GM23338 (cell line): Measurements from ENCODE around the gene FOXJ2. TPM values are rescaled to one million over a fixed set of nuclear protein-coding genes. Genes with fewer than 3 reads are reported as not detected.

Experiments used
- ATAC-seq: fragments of 200-7000 bp; cut with Tn5 transposase; 3 replicates; pipeline ENCODE4 v1.9.1; 2020
- DNase-seq: peaks from one replicate; pipeline ENCODE4 v3.0.0-alpha.2; 2015; ENCODE audit warnings: low spot score
- H2AFZ ChIP-seq: fragments of 200-600 bp; sonication (generic); 2 replicates; pipeline ENCODE4 v1.8.0; 2016; ENCODE audit warnings: antibody characterized with exemption, mild to moderate bottlenecking, moderate library complexity
- H3F3A ChIP-seq: fragments of 200-600 bp; sonication (generic); replicated peaks from 2 replicates; pipeline ENCODE4 v1.8.0; 2017; ENCODE audit warnings: antibody characterized with exemption, mixed run types, low read depth
- H3K27ac ChIP-seq: fragments of 200-600 bp; sonication (generic); 2 replicates; pipeline ENCODE4 v1.6.1; 2016; ENCODE audit warnings: low read depth
- H3K27me3 ChIP-seq: fragments of 200-600 bp; sonication (generic); 2 replicates; pipeline ENCODE4 v1.8.0; 2016; ENCODE audit warnings: mild to moderate bottlenecking, mixed run types, moderate library complexity; ENCODE audit not compliant: insufficient read depth
- H3K36me3 ChIP-seq: fragments of 200-600 bp; sonication (generic); 2 replicates; pipeline ENCODE4 v1.8.0; 2016; ENCODE audit warnings: mild to moderate bottlenecking; ENCODE audit not compliant: insufficient read depth
- H3K4me1 ChIP-seq: fragments of 200-600 bp; sonication (generic); 2 replicates; pipeline ENCODE4 v1.8.0; 2016; ENCODE audit warnings: mild to moderate bottlenecking, moderate library complexity; ENCODE audit not compliant: insufficient read depth
- H3K4me2 ChIP-seq: fragments of 200-600 bp; sonication (generic); 2 replicates; pipeline ENCODE4 v1.7.1; 2017; ENCODE audit warnings: mixed run types
- H3K4me3 ChIP-seq: fragments of 200-600 bp; sonication (generic); 2 replicates; pipeline ENCODE4 v1.6.1; 2016; ENCODE audit warnings: mixed run types
- H3K79me2 ChIP-seq: fragments of 200-600 bp; sonication (generic); replicated peaks from 2 replicates; pipeline ENCODE4 v1.8.0; 2017; ENCODE audit warnings: mild to moderate bottlenecking; ENCODE audit not compliant: insufficient read depth
- H3K9me2 ChIP-seq: fragments of 200-600 bp; sonication (generic); 2 replicates; pipeline ENCODE4 v1.8.0; 2017; ENCODE audit not compliant: insufficient read depth
- H4K20me1 ChIP-seq: fragments of 200-600 bp; sonication (generic); replicated peaks from 2 replicates; pipeline ENCODE4 v1.8.0; 2017; ENCODE audit warnings: mild to moderate bottlenecking; ENCODE audit not compliant: insufficient read depth
- H3K27ac Mint-ChIP-seq: 2 replicates; pipeline ENCODE4 v1.8.0; 2020; ENCODE audit warnings: inconsistent platforms, mild to moderate bottlenecking, moderate library complexity, mixed read lengths
- H3K27me3 Mint-ChIP-seq: 3 replicates; pipeline ENCODE4 v1.8.0; 2022; ENCODE audit warnings: low read depth, mild to moderate bottlenecking, moderate library complexity, mixed read lengths, inconsistent platforms; ENCODE audit not compliant: insufficient read depth, poor library complexity
- H3K36me3 Mint-ChIP-seq: 3 replicates; pipeline ENCODE4 v1.8.0; 2021; ENCODE audit warnings: low read depth, mild to moderate bottlenecking, inconsistent platforms, moderate library complexity, mixed read lengths
- H3K4me1 Mint-ChIP-seq: 3 replicates; pipeline ENCODE4 v1.8.0; 2020; ENCODE audit warnings: mild to moderate bottlenecking, inconsistent platforms, mixed read lengths
- H3K4me3 Mint-ChIP-seq: 3 replicates; pipeline ENCODE4 v1.8.0; 2021; ENCODE audit warnings: moderate library complexity, mild to moderate bottlenecking, inconsistent platforms, mixed read lengths
- H3K9me3 Mint-ChIP-seq: 3 replicates; pipeline ENCODE4 v1.8.0; 2020; ENCODE audit warnings: moderate library complexity, mild to moderate bottlenecking, inconsistent platforms, mixed read lengths
- CREB1 ChIP-seq: fragments of 250-450 bp; sonication (Bioruptor Pico); IDR thresholded peaks from 2 replicates; pipeline ENCODE4 v1.5.0; 2020; ENCODE audit warnings: low read depth, mild to moderate bottlenecking, moderate library complexity
- CTCF ChIP-seq, 2 experiments: fragments of 200-600 bp in 1 of 2; sonication (generic) in 1 of 2; conservative IDR thresholded peaks; 2 replicates each; pipeline versions ENCODE4 v1.5.1 to v1.6.1; 2016 to 2017; ENCODE audit warnings: antibody characterized with exemption in 2 of 2, low read depth in 2 of 2, mild to moderate bottlenecking in 2 of 2, moderate library complexity in 1 of 2
- EZH2 ChIP-seq: fragments of 200-600 bp; sonication (generic); IDR thresholded peaks from one replicate; pipeline ENCODE4 v1.8.0; 2017; ENCODE audit warnings: antibody characterized with exemption, mild to moderate bottlenecking, low read depth; ENCODE audit not compliant: unreplicated experiment
- EZH2phosphoT487 ChIP-seq: fragments of 200-600 bp; sonication (generic); IDR thresholded peaks from one replicate; pipeline ENCODE4 v1.8.1; 2018; ENCODE audit warnings: antibody characterized with exemption; ENCODE audit not compliant: unreplicated experiment
- JUNB ChIP-seq: IDR thresholded peaks from one replicate; pipeline ENCODE4 v1.6.1; 2016; ENCODE audit warnings: antibody characterized with exemption; ENCODE audit not compliant: unreplicated experiment
- NANOG ChIP-seq: IDR thresholded peaks from 2 replicates; pipeline ENCODE4 v1.6.1; 2016; ENCODE audit warnings: antibody characterized with exemption, borderline replicate concordance
- POLR2AphosphoS5 ChIP-seq: IDR thresholded peaks from 2 replicates; pipeline ENCODE4 v1.6.1; 2016; ENCODE audit warnings: antibody characterized with exemption, low read depth
- REST ChIP-seq: IDR thresholded peaks from one replicate; pipeline ENCODE4 v1.6.1; 2018; ENCODE audit warnings: antibody characterized with exemption; ENCODE audit not compliant: unreplicated experiment
- STAT1 ChIP-seq: IDR thresholded peaks from one replicate; pipeline ENCODE4 v1.6.1; 2016; ENCODE audit warnings: antibody characterized with exemption; ENCODE audit not compliant: unreplicated experiment
- ZNF114 ChIP-seq: fragments of 250-450 bp; sonication (Bioruptor Pico); IDR thresholded peaks from 2 replicates; pipeline ENCODE4 v1.5.0; 2020; ENCODE audit warnings: mild to moderate bottlenecking, moderate library complexity
- ZNF331 ChIP-seq: fragments of 250-450 bp; sonication (Bioruptor Pico); IDR thresholded peaks from 2 replicates; pipeline ENCODE4 v1.5.0; 2020; ENCODE audit warnings: low read depth, mild to moderate bottlenecking, moderate library complexity
- polyA plus RNA-seq: library from polyadenylated mRNA; unstranded; fragments of >200 nt; fragmentation: Nextera tagmentation; extraction: Ambion mirVana; gene quantifications from 2 replicates; pipeline ENCODE4 v1.2.1, GENCODE V29; 2016
- total RNA-seq: library from RNA; depleted of rRNA; stranded (reverse); fragments of >200 nt; shearing (Covaris generic); gene quantifications from 2 replicates; pipeline ENCODE4 v1.2.3, GENCODE V29; 2014
- TF ChIP-seq, protein P1 (sequence below): IDR thresholded peaks from 2 replicates; pipeline ENCODE4 v1.6.1; 2016; ENCODE audit warnings: antibody characterized with exemption

FOXJ2 gene
- total and polyA plus RNA-seq, 2 experiments from 2014 or later: 4.9 to 10.4 TPM

GRCh38 chr12:8011331-8011730 lies 21.2 kb upstream of the FOXJ2 start:
- H3K27ac ChIP-seq: no peak overlapping the region
- H3K9me2 ChIP-seq: no peaks in the 10 kb centered on the region
- H2AFZ ChIP-seq: no peak overlapping the region
- Mint-ChIP-seq H3K36me3 (peaks cover 9% of the 10 kb centered on the region; the same call in 2 of the 3 replicates), H3K27ac (0 out of 2 replicates have a peak overlapping the region, but pooled peaks have one; percentile 9), H3K9me3 (no peaks in the 10 kb centered on the region), H3K4me3 (no peak overlapping the region), H3K27me3 (no peaks in the 10 kb centered on the region), H3K4me1 (no peaks in the 10 kb centered on the region)
- H3K4me3 ChIP-seq: no peak overlapping the region
- H3F3A ChIP-seq: 0 out of 2 replicates have a peak, but pooled peaks cover 3% of the 10 kb centered on the region
- ATAC-seq (no peak), DNase-seq (no peak)
- TF ChIP-seq NANOG (no peak), JUNB (no peak), EZH2phosphoT487 (no peak), REST (no peak), STAT1 (no peak), CTCF (conservative IDR thresholded peaks at IDR 0.05; ENCODE audit: low read depth in 2 of 2) (no peak), ZNF114 (no peak), ZNF331 (no peak), POLR2AphosphoS5 (no peak)
- H3K4me1 ChIP-seq: no peaks in the 10 kb centered on the region
- no peaks in the 10 kb centered on the region for H3K79me2 ChIP-seq
- H3K36me3 ChIP-seq: peaks cover 3% of the 10 kb centered on the region; the same call in 1 of the 2 replicates
- H3K4me2 ChIP-seq: no peak overlapping the region
- no peaks in the 10 kb centered on the region for H3K27me3 ChIP-seq
- H4K20me1 ChIP-seq: no peaks in the 10 kb centered on the region

DNA sequence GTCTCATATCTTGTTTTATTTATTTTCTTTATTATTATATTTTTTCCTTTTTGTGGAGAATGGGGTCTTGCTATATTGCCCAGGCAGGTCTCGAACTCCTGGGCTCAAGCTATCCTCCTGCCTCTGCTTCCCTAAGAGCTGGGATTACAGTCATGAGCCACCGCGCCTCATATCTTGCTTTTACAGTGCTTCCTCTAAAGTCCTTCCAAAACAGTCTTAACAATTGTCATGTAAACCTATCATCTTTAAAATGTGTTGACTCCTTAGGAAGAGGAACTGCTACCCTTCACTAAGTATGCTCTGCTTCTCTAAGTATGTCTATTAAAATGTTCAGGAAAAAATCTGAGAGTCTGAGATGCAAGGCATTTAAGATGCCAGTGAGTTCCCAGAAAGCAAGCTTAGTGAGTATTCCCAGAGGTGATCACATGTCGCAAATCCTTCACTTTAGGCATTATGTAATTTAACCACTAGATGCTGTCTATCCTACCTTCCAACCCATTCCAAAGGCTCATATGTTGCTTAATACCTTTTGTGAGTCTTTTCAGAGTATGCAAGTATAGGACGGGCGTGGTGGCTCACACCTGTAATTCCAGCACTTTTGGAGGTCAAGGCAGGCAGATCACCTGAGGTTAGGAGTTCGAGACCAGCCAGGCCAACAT lies 19.7 kb upstream of the FOXJ2 start:
- ATAC-seq: no peak

More for the DNA sequence above, 19.7 kb upstream of the FOXJ2 start:
- H3K9me3 Mint-ChIP-seq: no peaks in the 10 kb centered on the region
- peaks cover 4% of the 10 kb centered on the region; the same call in 1 of the 3 replicates for H3K4me1 Mint-ChIP-seq
- peaks cover 2% of the 10 kb centered on the region for H3K27me3 Mint-ChIP-seq
- H3K4me1 ChIP-seq: no peaks in the 10 kb centered on the region
- no peak overlapping the region for H3K4me3 ChIP-seq
- no peaks in the 10 kb centered on the region for H3K27me3 ChIP-seq
- no peak overlapping the region for H3K4me2 ChIP-seq
- H3K36me3 Mint-ChIP-seq: peaks cover 9% of the 10 kb centered on the region; the same call in 2 of the 3 replicates
- DNase-seq: no peak
- peaks cover 6% of the 10 kb centered on the region for H3K79me2 ChIP-seq
- H3K27ac ChIP-seq: no peak overlapping the region
- H3K36me3 ChIP-seq: peaks cover 3% of the 10 kb centered on the region
- no peaks in the 10 kb centered on the region for H3K9me2 ChIP-seq
- no peaks in the 10 kb centered on the region for H4K20me1 ChIP-seq
- H3F3A ChIP-seq: 0 out of 2 replicates have a peak, but pooled peaks cover 3% of the 10 kb centered on the region
- H2AFZ ChIP-seq: no peak overlapping the region
- no peak overlapping the region for H3K27ac Mint-ChIP-seq
- H3K4me3 Mint-ChIP-seq: no peak overlapping the region
- TF ChIP-seq JUNB: no peak
- TF ChIP-seq EZH2: no peak
- TF ChIP-seq, protein P1, sequence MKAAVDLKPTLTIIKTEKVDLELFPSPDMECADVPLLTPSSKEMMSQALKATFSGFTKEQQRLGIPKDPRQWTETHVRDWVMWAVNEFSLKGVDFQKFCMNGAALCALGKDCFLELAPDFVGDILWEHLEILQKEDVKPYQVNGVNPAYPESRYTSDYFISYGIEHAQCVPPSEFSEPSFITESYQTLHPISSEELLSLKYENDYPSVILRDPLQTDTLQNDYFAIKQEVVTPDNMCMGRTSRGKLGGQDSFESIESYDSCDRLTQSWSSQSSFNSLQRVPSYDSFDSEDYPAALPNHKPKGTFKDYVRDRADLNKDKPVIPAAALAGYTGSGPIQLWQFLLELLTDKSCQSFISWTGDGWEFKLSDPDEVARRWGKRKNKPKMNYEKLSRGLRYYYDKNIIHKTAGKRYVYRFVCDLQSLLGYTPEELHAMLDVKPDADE: no peak
- no peak for TF ChIP-seq CREB1 (CRISPR knock-in tag)
